ENCODE results near the gene CTNNA3. TPM values are rescaled to one million over a fixed set of nuclear protein-coding genes. Genes with fewer than 3 reads are reported as not detected.

The CTNNA3 gene
- total and polyA plus RNA-seq, 7 donors: under 0.01 to 4.6 (median 2.4) TPM; not detected in 1

GRCh38 chr10:66192162-66192831 lies 1503.7 kb downstream of the CTNNA3 start:
- WGBS, 2 donors: 51 to 84% methylated on average over 2 of the region's 2 CpGs
- Histone ChIP-seq H3K27me3 (no peaks in the 10 kb centered on the region), H3K27ac (no peak overlapping the region), H3K9me3 (no peaks in the 10 kb centered on the region), H3K4me3 (no peak overlapping the region), H3K4me1 (no peaks in the 10 kb centered on the region), H3K36me3 (no peaks in the 10 kb centered on the region)
- TF ChIP-seq POLR2AphosphoS5 (IDR thresholded peaks at IDR 0.05) (no peak), POLR2A (IDR thresholded peaks at IDR 0.05) (no peak), EP300 (IDR thresholded peaks at IDR 0.05) (no peak), CTCF (IDR thresholded peaks at IDR 0.05) (no peak)
- intact Hi-C loops (cut with DNase I): no loop called here
- no peak for DNase-seq

- H3K4me1 ChIP-seq: no peaks in the 10 kb centered on the region
- H3K9me3 ChIP-seq: no peaks in the 10 kb centered on the region
- WGBS, 2 donors: 88% methylated on average over 2 of the region's 2 CpGs
- no peaks in the 10 kb centered on the region for H3K27me3 ChIP-seq
- no peak for TF ChIP-seq POLR2AphosphoS5 (IDR thresholded peaks at IDR 0.05)
- no peak for TF ChIP-seq EP300 (IDR thresholded peaks at IDR 0.05)
- no peak for TF ChIP-seq CTCF (IDR thresholded peaks at IDR 0.05)
- no peak for TF ChIP-seq POLR2A (IDR thresholded peaks at IDR 0.05)
- intact Hi-C loops (cut with DNase I): no loop called here
- no peak overlapping the region for H3K4me3 ChIP-seq
- H3K36me3 ChIP-seq: no peaks in the 10 kb centered on the region
- no peak for DNase-seq
- H3K27ac ChIP-seq: no peak overlapping the region
Observed at GRCh38 chr10:66190413-66190812, 1505.6 kb downstream of the CTNNA3 start.

GRCh38 chr10:66189271-66189670 lies 1506.7 kb downstream of the CTNNA3 start:
- no peaks in the 10 kb centered on the region for H3K4me1 ChIP-seq
- no peak for DNase-seq
- H3K27me3 ChIP-seq: no peaks in the 10 kb centered on the region
- no peak overlapping the region for H3K4me3 ChIP-seq
- TF ChIP-seq POLR2AphosphoS5 (IDR thresholded peaks at IDR 0.05) (no peak), CTCF (IDR thresholded peaks at IDR 0.05) (no peak), EP300 (IDR thresholded peaks at IDR 0.05) (no peak), POLR2A (IDR thresholded peaks at IDR 0.05) (no peak)
- H3K27ac ChIP-seq: no peak overlapping the region
- H3K9me3 ChIP-seq: no peaks in the 10 kb centered on the region
- intact Hi-C loops (cut with DNase I): no loop called here
- H3K36me3 ChIP-seq: no peaks in the 10 kb centered on the region

- H3K4me1 ChIP-seq: no peaks in the 10 kb centered on the region
- no peaks in the 10 kb centered on the region for H3K36me3 ChIP-seq
- TF ChIP-seq CTCF (IDR thresholded peaks at IDR 0.05) (no peak), POLR2AphosphoS5 (IDR thresholded peaks at IDR 0.05) (no peak), EP300 (IDR thresholded peaks at IDR 0.05) (no peak), POLR2A (IDR thresholded peaks at IDR 0.05) (no peak)
- intact Hi-C loops (cut with DNase I): no loop called here
- no peak overlapping the region for H3K27ac ChIP-seq
- WGBS, 2 donors: 47 to 59% methylated on average over 3 of the region's 3 CpGs
- H3K4me3 ChIP-seq: no peak overlapping the region
- H3K9me3 ChIP-seq: no peaks in the 10 kb centered on the region
- no peak for DNase-seq
- no peaks in the 10 kb centered on the region for H3K27me3 ChIP-seq
Observed at GRCh38 chr10:66187053-66187733, 1508.8 kb downstream of the CTNNA3 start.
